HepG2 (cell line): ENCODE data around the gene SLC7A8. TPM values are rescaled to one million over a fixed set of nuclear protein-coding genes. Genes with fewer than 3 reads are reported as not detected.
A peak's percentile ranks its signal among the peaks of the same experiment; 100 is the strongest.

ENCODE experiments used
- AGO2 ChIP-seq: fragments of 200-400 bp; formaldehyde crosslinking; optimal IDR thresholded peaks from 2 replicates; pipeline ENCODE3; 2017; ENCODE audit warnings: mild to moderate bottlenecking, low read depth, low read length, moderate library complexity
- ASH2L ChIP-seq: fragments of 300-600, 200-600 bp; sonication (generic); IDR thresholded peaks from 2 replicates; pipeline ENCODE4 v1.7.0; 2017; ENCODE audit warnings: low read depth, mild to moderate bottlenecking, moderate library complexity, mixed read lengths, low read length; ENCODE audit not compliant: insufficient read length
- CREM ChIP-seq, 2 experiments: sonication (generic) in 1 of 2; formaldehyde crosslinking in 1 of 2; IDR thresholded peaks; 2 replicates each; pipeline versions ENCODE4 v1.4.0 to v1.6.1; 2016 to 2020; ENCODE audit warnings: antibody characterized with exemption in 1 of 2, mild to moderate bottlenecking in 1 of 2, missing genetic modification reagents in 1 of 2
- ETV5 ChIP-seq: IDR thresholded peaks from 2 replicates; pipeline ENCODE4 v1.6.1; 2018; ENCODE audit warnings: missing biosample characterization, missing genetic modification reagents, inconsistent platforms, borderline replicate concordance
- FOXA1 ChIP-seq, 2 experiments: fragments of 450-650 bp in 1 of 2; sonication (generic) in 1 of 2; formaldehyde crosslinking in 1 of 2; IDR thresholded peaks; 2 replicates each; pipeline versions ENCODE4 v1.4.0 to v1.6.1; 2016 to 2020; ENCODE audit warnings: missing genetic modification reagents in 1 of 2
- FOXP4 ChIP-seq: sonication (generic); formaldehyde crosslinking; IDR thresholded peaks from 2 replicates; pipeline ENCODE4 v1.4.0; 2020; ENCODE audit warnings: missing genetic modification reagents
- IRF9 ChIP-seq: sonication (generic); formaldehyde crosslinking; IDR thresholded peaks from 2 replicates; pipeline ENCODE4 v1.8.0; 2022; ENCODE audit warnings: missing genetic modification reagents, mild to moderate bottlenecking, borderline replicate concordance
- KMT2A ChIP-seq: sonication (generic); formaldehyde crosslinking; IDR thresholded peaks from 2 replicates; pipeline ENCODE4 v1.4.0; 2020; ENCODE audit warnings: missing genetic modification reagents
- NFYC ChIP-seq: IDR thresholded peaks from 2 replicates; pipeline ENCODE4 v1.6.1; 2016; ENCODE audit warnings: missing genetic modification reagents, missing compliant biosample characterization
- PAXIP1 ChIP-seq: sonication (generic); formaldehyde crosslinking; conservative IDR thresholded peaks from 2 replicates; pipeline ENCODE4 v1.4.0; 2020; ENCODE audit warnings: mild to moderate bottlenecking, missing genetic modification reagents, moderate library complexity
- POLR2A ChIP-seq, 2 experiments: IDR thresholded peaks; 2 replicates each; pipeline ENCODE4 v1.6.1; 2011; ENCODE audit warnings: low read depth in 2 of 2, low read length in 2 of 2, mild to moderate bottlenecking in 1 of 2, moderate library complexity in 1 of 2; ENCODE audit not compliant: insufficient read depth in 1 of 2
- TBX2 ChIP-seq: sonication (generic); formaldehyde crosslinking; IDR thresholded peaks from 2 replicates; pipeline ENCODE4 v1.5.0; 2020; ENCODE audit warnings: missing genetic modification reagents, mild to moderate bottlenecking, borderline replicate concordance
- ZBTB25 ChIP-seq: IDR thresholded peaks from 2 replicates; pipeline ENCODE4 v1.6.1; 2018; ENCODE audit warnings: missing genetic modification reagents
- ZBTB49 ChIP-seq: sonication (generic); formaldehyde crosslinking; IDR thresholded peaks from 2 replicates; pipeline ENCODE4 v1.4.0; 2020; ENCODE audit warnings: missing genetic modification reagents, borderline replicate concordance
- ZBTB7B ChIP-seq: sonication (generic); formaldehyde crosslinking; IDR thresholded peaks from 2 replicates; pipeline ENCODE4 v1.4.0; 2020; ENCODE audit warnings: missing genetic modification reagents
- ZFAT ChIP-seq: sonication (generic); formaldehyde crosslinking; conservative IDR thresholded peaks from 2 replicates; pipeline ENCODE4 v1.8.1; 2023; ENCODE audit warnings: missing genetic modification reagents, inconsistent platforms
- ZIK1 ChIP-seq: sonication (generic); formaldehyde crosslinking; IDR thresholded peaks from 2 replicates; pipeline ENCODE4 v1.5.0; 2020; ENCODE audit warnings: mild to moderate bottlenecking, low read depth, missing genetic modification reagents, borderline replicate concordance
- ZNF230 ChIP-seq: sonication (generic); formaldehyde crosslinking; IDR thresholded peaks from 2 replicates; pipeline ENCODE4 v1.4.0; 2020; ENCODE audit warnings: mild to moderate bottlenecking, missing genetic modification reagents
- polyA plus RNA-seq, 8 experiments: library from polyadenylated mRNA; depleted of rRNA in 3 of 8; stranded (reverse) in 7 of 8; unstranded in 1 of 8; fragments of >200 nt; fragmentation: Illumina TruSeq in 4 of 8; extraction: Trizol in 4 of 8; gene quantifications; 2 replicates each; pipeline versions ENCODE4 v1.2.1 to v1.2.3, GENCODE V29; 2011 to 2016; ENCODE audit warnings: low read depth in 4 of 8, missing spikeins in 1 of 8, mixed read lengths in 1 of 8; ENCODE audit not compliant: insufficient read depth in 1 of 8
- total RNA-seq, 5 experiments: library from RNA; depleted of rRNA; stranded (reverse); fragments of >200 nt; fragmentation: Illumina TruSeq; extraction: Trizol; gene quantifications; 2 replicates each; pipeline ENCODE4 v1.2.3, GENCODE V29; 2016; ENCODE audit warnings: low read depth in 1 of 5

The SLC7A8 gene
- total and polyA plus RNA-seq, 2 of the 13 experiments (the other 11 are each of a cell fraction or from before 2014, with no cell fraction given): 0.25 TPM; not detected in 1

- TF ChIP-seq CREM (IDR thresholded peaks at IDR 0.05): no peak
- 0 out of 2 replicates have a peak, but pooled peaks have one; percentile 6 for TF ChIP-seq CREM (CRISPR knock-in tag; IDR thresholded peaks at IDR 0.05)
- TF ChIP-seq ZFAT (CRISPR knock-in tag): no peak
- no peak for TF ChIP-seq TBX2
- TF ChIP-seq AGO2: no peak
- 0 out of 2 replicates have a peak, but pooled peaks have one; percentile 44 for TF ChIP-seq ZBTB7B (CRISPR knock-in tag)
- no peak for TF ChIP-seq ZIK1 (CRISPR knock-in tag)
- no peak for TF ChIP-seq FOXA1 (IDR thresholded peaks at IDR 0.05)
- TF ChIP-seq FOXA1 (CRISPR knock-in tag; IDR thresholded peaks at IDR 0.05): 0 out of 2 replicates have a peak, but pooled peaks have one; percentile 6
- 0 out of 2 replicates have a peak, but pooled peaks have one; percentile 20 for TF ChIP-seq ZNF230 (CRISPR knock-in tag)
- TF ChIP-seq FOXP4: peak; percentile 34
- TF ChIP-seq KMT2A: peak; percentile 38; the same call in 1 of the 2 replicates
- 0 out of 2 replicates have a peak, but pooled peaks have one; percentile 29 for TF ChIP-seq PAXIP1
- no peak for TF ChIP-seq NFYC (CRISPR knock-in tag)
- no peak for TF ChIP-seq ZBTB25 (CRISPR knock-in tag)
- TF ChIP-seq ZBTB49 (CRISPR knock-in tag): no peak
- TF ChIP-seq POLR2A (IDR thresholded peaks at IDR 0.05; ENCODE audit: insufficient read depth in 1 of 2, low read depth in 2 of 2, low read length in 2 of 2): no peak
- TF ChIP-seq ASH2L: peak; percentile 28
- peak; percentile 6; the same call in 1 of the 2 replicates for TF ChIP-seq ETV5 (CRISPR knock-in tag)
- TF ChIP-seq IRF9 (CRISPR knock-in tag): peak; percentile 55; the same call in 1 of the 2 replicates
These were observed 78.7 kb downstream of the SLC7A8 start, which contains the start of gene CIROP (continued) for GRCh38 chr14:23104591-23105347.
